NCI-H146 (cell line): ENCODE measurements around the gene FXYD2.

Experiments
- DNase-seq: peaks from one replicate; lab custom pipeline; 2025; lab: John Stamatoyannopoulos, UW

Gene FXYD2

DNA sequence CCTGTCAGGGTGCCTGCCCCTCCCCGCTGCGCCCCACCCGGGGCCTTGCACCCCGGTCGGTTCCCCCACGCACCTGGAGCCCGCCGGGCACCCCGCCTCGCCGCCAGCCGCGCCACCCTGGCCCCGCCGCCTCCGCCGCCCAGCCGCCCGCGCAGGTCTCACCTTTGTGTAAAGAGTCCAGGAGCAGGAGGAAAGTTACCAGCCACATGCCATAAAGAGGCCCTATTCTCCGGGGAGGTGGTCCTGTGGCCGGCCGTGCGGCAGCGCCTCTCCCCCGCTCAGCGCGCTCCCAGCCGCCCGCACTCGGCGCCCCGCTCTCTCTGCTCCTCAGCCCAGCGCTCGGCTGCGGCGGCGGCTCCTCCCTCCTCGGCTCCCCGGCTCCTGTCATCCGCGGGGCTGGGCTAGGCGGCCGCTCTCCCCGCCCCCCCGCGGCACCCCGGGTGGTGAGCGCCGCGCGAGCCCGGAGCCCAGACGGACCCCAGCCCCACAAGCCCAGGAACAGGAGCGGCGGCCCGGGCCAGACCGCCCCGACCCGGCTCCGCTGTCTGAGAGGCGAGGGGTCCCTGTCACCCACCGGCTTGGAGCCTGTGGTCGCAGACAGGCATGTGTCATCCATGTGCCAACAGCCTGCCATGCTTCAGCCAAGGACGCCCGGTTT, 27.5 kb downstream of the FXYD2 start, which contains the start of gene DSCAML1:
Gene DSCAML1, minus strand, starts transcription at position 345 of the 658 bp plus-strand sequence. Its CDS starts 137 bp downstream, at position 208.
- DNase-seq, result peak; percentile 64

DNA sequence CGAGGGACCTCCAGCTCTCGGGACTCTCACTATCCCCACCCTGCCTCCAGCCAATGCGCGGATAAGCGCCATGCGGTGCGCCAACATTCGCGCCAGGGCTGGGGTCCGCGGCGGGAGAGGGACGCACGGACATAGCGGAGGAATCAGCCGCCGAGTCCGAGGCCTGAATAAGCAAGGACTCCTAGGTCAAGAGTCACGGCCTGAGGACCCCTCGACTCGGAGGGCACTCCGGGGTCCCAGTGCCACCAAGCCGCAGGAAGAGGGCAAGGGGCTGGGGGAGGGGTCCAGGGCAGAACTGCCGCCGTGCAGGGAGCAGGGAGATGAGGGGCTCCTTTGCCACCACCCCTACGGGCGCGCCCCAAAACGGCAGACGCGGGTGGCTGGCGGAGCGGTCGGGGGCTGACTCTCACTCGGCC, 28.1 kb downstream of the FXYD2 start:
- DNase-seq, result peak; percentile 51

DNA sequence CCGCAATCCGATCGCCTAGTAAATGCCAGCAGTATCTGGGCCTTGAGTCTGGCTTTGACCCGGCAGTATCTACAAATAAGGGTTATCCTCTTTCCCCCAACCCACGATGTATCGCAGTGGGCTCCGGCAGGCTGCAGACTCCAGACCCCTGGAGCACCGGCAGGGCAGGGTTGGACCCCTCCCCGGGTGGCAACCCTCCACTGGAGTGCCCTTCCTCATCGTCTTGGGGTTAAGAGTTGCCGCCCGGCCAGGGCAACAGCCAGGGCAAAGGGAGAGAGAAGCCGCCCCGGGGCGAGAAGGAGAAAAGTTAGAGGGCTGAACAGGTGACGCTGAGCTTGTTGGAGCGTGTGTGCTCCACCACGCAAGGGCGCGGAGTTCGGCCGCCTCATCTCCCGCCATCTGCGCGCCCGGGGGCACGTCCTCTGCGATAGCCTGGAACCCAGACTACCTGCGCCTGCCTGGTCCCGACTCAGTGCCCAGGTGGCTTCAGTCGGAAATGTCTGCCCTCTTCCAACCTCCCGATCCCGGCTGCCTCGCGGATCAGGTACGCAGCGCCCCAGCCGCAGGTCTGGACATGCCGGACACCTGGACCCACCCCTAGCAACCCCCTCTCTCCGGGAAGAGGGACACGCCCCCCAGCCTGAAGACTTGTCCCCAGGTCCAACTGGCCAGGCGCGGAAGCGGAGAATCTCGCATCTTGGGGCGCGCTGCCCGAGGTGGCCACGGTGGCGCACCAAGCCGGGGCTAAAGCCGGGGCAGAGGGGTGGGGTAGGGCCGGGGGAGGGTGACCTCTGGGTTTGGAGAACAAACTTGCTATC, 28.7 kb downstream of the FXYD2 start:
- DNase-seq, result peak; percentile 86

DNA sequence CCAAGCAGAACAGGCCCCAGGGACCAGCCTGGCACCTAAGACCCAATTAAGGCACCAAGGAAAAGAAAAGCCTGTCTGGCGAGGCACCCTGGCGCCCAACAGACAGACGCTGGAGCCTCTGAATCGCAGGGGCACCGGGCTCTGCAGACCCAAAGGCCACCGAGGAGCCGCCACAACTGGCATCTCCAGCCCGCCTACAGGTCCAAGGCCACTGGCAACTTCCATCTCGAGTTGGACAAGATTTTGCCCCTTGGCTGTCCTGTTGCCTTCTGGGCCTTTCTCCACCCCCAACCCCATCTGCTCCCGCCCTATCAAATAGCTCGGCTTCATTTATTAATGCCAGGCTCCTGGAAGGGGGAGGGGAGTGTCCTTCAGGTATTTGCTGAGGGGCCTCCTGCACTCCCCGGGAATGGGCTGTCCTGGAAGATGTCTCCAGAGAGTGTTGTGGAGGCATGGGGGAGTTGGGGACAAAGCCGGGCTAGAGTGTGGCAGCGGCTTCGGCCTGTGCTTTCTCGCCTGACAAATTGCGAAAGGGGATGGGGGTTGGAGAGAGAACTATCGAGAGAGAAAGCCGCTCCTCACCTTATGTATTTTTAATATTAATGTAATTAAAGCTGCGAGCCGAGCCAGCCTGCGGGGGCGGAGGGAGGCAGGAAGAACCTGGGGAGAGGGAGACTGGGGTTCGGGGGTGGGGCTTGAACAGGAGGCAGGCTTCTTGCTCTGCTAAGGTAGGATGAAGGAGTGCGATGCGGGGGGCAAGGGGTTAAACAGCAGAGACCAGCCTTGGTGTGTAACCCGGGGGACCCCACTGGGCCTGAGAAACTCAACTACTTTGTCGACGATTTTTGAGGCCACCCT, 29.5 kb downstream of the FXYD2 start:
- no peak for DNase-seq

DNA sequence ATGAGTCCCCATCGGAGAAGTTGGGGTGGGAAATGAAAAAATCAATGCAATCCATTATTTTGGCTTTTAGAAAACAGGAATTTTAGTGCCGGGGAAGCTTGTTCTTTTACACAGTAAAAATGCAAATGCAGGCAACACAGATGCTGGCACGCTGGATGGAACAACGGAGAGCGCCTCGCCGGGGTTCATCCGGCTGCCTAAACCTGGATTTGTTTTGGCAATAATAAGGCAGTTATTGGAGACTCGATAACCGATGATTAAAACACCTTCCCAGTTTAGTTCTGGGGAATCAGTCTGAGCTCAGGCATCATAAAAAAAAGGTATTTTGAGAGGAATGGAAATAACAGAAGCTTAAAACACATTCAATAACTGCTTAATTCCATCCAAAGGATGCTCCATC, 30.4 kb downstream of the FXYD2 start:
- no peak for DNase-seq

- no peak for DNase-seq
Observed at GRCh38 chr11:117793583-117793982, 31.0 kb downstream of the FXYD2 start.

DNA sequence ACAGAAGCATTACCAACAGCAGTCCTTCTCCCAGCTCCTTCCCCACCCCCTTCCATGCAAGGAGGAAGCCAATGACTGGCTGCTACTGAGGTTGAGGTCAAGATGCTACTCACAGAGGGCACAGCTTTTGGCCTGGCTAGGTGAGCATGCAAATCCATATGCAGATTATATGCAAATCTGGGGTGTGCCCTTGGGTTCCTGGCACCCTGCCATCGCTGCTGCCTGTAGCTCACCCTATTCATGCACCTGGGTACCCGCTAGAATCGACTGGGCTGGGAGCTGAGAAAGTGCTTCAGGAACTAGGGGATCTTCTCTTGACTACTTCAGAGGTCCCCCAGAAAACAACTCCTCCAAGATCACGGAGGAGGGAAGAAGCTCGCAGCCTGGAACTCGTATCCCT, 31.6 kb downstream of the FXYD2 start:
- no peak for DNase-seq

DNA sequence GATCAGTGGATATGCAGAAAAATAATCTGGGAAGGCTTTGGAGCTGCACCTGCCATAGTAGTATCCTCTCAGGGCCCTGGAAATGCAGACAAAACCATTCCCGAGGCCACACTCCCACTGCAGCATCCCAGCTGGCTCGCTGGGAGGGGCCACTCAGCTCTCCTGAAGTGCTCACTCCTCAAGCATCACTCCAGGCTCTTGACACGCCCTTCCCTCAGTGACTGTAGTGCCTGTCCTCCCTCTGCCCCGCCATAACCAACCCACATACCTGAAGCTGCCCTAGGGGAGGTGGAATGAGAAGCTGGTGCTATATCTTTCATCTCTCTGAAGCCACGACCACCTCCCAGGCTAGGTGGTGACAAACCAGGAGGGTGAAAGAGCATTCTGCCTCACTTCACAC, 32.3 kb downstream of the FXYD2 start:
- DNase-seq, result no peak

DNA sequence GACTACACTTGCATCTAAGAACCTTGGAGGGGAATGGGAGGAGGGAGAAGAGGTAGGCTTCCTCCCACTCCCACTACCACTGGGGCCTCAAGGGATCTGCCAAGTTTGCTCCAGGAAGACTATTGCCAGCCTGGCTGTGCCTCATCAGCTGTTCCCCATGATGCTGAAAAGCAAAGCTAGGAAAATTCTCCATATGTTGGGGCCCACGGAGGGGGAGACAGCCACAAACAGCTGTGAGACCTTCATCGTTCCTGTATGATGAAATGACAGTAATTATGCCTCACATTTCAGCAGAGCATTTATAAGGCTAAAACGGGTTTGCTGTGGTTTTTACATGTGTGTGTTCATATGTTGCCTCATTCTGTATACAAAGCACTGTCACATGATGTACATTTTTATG, 34.3 kb downstream of the FXYD2 start:
- no peak for DNase-seq

DNA sequence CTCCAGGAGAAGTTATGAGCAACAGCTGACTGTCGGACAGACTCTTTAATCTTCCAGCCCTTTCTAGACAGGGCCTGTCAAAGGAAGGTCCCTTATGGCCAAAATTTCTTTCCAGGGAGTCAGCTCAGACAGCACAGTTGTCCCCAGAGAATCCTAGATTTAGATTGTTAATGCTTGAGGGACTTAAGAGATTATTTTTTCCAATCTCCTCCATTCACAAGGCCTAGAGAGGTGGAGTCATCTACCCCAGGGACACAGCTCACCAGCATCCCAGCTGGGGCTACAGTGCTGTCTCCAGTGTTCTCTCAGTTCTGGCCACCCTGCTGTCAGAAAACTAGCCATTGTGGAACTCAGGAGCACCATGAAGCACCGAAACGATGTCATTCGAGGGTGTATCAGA, 35.3 kb downstream of the FXYD2 start:
- DNase-seq, result no peak

GRCh38 chr11:117786135-117786870, 38.2 kb downstream of the FXYD2 start:
- DNase-seq, result peak; percentile 75

- DNase-seq, result no peak
Observed at GRCh38 chr11:117782101-117782500, 42.4 kb downstream of the FXYD2 start.

DNA sequence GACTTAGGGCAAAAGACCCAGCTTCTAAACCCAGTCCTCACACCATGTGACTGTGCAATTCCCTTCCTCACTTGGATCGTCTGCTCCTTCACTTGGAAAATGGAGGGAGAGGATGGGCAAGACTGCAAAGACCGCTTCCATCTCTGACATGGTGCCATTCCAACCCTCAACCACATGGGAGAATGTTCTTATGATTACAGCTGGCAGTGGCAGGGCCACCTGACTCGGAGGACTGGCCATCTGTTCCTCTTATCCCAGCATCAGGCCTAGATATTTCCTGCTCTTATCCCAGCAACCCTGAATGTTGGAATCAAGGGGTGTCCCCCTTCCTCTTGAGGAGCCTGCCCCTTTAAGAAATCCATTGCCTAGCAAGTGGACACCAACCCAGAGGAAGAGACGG, 42.9 kb downstream of the FXYD2 start:
- DNase-seq, result no peak

- DNase-seq, result no peak
Observed at GRCh38 chr11:117780456-117780855, 44.1 kb downstream of the FXYD2 start.

DNA sequence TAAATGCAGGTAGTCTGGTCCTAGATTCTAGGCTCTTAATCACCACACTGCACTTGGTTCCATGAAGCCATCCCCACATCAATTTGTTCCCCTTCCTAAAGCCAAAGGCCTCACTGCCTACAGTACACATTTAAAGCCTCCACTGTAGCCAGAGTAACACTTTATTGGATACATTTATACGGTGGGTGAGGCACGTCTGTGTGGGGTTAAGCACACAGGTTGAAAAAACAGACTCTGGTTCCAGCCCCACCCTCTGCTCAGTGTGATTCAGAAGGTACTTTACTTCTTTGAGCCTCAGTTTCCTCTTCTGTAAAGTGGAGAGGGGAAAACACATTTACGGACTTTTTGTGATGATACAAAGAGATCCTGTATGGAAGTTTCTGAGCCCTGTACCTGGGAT, 50.0 kb downstream of the FXYD2 start:
- no peak for DNase-seq

DNA sequence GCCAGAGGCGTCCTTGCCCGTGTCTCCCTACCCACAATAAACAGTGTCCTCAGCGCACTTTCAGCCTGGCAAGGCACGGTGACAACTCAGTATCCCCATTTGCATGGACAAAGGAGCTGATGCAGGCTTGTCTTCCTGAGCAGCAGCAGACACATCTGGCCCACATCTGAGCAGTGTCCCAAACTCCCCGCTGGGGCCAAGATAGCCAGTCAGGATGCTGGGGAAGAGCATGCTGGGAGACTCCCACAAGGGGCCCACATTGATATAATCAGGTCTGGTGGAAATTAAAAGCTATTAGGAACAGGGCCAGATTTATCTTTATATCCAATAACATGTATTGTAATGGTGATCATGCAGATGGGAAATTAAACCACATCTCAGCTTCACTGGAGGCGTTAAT, 52.2 kb downstream of the FXYD2 start:
- DNase-seq, result no peak

DNA sequence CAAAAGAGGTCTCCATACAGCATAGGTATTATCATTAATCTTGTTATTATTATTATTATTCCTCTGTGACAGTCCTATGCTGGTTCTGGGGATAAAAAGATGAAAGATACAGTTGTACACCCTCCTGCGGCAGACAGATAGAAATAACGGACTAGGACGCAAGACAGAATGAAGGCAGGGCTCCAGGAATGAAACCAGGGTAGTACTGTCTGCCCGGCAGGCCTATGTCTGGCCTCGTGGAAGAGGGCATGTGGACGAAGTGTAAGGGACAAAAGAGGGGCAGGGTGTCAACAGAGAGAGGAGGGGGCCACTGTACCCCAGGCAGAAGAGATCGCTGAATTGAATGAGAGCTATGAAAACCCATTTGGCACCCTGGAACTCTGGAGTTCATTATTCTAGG, 52.7 kb downstream of the FXYD2 start:
- DNase-seq, result no peak

DNA sequence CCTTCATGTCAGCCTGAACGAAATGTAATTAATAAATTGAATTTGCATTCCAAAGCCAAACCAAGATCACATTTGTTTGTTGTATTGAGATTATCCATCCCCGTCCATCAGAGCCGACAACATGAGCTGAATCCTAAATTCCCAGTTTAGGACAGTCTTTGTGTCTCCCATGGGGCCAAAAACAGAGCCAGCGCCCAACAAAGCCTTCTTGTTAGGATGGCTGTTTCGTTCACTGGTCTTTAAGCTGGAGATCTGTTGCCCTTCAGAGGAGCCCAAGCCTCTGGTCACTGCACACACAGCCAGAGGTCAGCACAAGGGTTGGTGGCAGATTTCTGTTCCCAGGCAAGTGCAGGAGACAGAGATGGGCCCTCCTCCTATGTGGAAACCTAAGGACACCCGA, 53.3 kb downstream of the FXYD2 start:
- DNase-seq, result no peak

- peak; percentile 56 for DNase-seq
Observed at GRCh38 chr11:117770061-117770460, 54.5 kb downstream of the FXYD2 start.
